Kidney epithelial cell (primary cell): ENCODE results near the gene RCAN1. TPM values are rescaled to one million over a fixed set of nuclear protein-coding genes. Genes with fewer than 3 reads are reported as not detected.

Experiments used
- DNase-seq: peaks from one replicate; pipeline ENCODE4 v3.0.0-alpha.2; 2010; ENCODE audit warnings: low read depth
- H3K27me3 ChIP-seq: 2 replicates; pipeline ENCODE4 v1.6.0; 2011; ENCODE audit warnings: low read length; ENCODE audit not compliant: control insufficient read depth, insufficient read depth
- H3K36me3 ChIP-seq: 2 replicates; pipeline ENCODE4 v1.5.1; 2011; ENCODE audit warnings: low read length; ENCODE audit not compliant: control insufficient read depth, insufficient read depth
- H3K4me3 ChIP-seq: 2 replicates; pipeline ENCODE4 v1.5.1; 2011; ENCODE audit warnings: low read depth, mild to moderate bottlenecking, control low read depth, low read length
- total RNA-seq: library from RNA; depleted of rRNA; stranded (reverse); fragments of >200 nt; gene quantifications from 2 replicates; pipeline ENCODE4 v1.2.3, GENCODE V29; 2015
- TF ChIP-seq, protein P1 (sequence below): IDR thresholded peaks from 2 replicates; pipeline ENCODE4 v1.5.1; 2011; ENCODE audit warnings: mild to moderate bottlenecking, moderate library complexity, low read length, control low read depth, inconsistent platforms; ENCODE audit not compliant: insufficient read depth, poor library complexity, severe bottlenecking

The RCAN1 gene
- total RNA-seq, 1 donor from 2014 or later = 82.4 TPM

DNA sequence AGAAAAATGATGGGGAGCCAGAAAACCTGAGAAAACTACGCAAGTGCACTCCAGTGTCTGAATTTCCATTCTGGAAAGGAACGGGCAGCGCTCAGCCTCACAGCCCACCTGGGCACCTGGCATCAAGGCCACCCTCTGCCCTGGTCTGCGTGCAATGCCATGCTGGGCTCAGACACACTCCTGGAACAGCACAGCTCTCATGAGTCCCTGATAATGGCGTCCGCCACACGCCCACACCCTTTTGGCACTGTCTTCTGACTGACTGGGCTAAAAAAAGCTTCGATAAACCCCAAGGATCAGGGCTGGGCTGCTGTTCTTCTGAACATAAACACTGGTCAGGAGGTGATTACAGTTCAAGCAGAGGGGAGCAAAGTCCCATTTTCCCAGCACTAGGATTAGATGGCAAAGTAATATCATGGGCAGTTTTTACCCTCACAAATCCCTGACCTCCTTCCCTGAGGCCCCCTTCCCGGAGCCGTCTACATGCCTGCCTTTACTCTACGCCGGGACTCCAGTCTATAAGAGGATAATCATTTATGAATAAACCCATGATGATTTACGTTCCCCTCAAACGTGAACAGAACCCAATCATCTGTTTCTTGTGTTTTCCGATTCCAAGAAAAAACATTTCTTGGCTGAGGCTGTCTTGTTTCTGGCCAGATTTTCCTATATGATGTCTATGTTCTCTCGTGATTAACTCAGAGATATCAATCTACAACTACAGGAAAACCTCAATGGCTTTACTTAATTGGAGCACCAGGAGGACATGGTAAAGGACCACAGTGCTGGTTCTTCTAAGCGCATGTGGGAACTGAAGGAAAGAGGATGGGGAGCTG lies 22.6 kb downstream of the RCAN1 start:
- Histone ChIP-seq H3K36me3 (no peaks in the 10 kb centered on the region), H3K27me3 (no peaks in the 10 kb centered on the region), H3K4me3 (no peak overlapping the region)
- TF ChIP-seq, protein P1, sequence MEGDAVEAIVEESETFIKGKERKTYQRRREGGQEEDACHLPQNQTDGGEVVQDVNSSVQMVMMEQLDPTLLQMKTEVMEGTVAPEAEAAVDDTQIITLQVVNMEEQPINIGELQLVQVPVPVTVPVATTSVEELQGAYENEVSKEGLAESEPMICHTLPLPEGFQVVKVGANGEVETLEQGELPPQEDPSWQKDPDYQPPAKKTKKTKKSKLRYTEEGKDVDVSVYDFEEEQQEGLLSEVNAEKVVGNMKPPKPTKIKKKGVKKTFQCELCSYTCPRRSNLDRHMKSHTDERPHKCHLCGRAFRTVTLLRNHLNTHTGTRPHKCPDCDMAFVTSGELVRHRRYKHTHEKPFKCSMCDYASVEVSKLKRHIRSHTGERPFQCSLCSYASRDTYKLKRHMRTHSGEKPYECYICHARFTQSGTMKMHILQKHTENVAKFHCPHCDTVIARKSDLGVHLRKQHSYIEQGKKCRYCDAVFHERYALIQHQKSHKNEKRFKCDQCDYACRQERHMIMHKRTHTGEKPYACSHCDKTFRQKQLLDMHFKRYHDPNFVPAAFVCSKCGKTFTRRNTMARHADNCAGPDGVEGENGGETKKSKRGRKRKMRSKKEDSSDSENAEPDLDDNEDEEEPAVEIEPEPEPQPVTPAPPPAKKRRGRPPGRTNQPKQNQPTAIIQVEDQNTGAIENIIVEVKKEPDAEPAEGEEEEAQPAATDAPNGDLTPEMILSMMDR = no peak
- no peak for DNase-seq

DNA sequence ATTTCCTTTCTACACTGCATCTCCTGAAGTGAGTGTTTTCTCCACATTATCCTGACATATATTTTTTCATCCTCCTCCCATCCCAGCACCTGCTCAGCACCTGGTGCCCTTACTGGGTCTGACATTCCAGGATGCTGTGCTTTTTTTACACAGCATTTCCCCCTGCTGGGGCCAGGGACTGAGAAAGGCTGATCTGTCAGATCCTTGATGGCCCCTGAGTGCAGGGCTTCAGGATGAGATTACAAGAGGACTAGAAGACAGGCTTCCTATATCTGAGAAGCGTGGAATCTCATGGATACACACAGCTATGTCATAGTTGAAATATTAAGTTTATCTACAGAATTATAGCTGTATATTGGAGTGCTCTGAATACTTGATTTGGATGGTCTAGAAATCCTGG lies 24.4 kb downstream of the RCAN1 start:
- TF ChIP-seq, protein P1 = no peak
- no peak for DNase-seq
- Histone ChIP-seq H3K27me3 (no peaks in the 10 kb centered on the region), H3K36me3 (no peaks in the 10 kb centered on the region), H3K4me3 (no peak overlapping the region)

- no peak for DNase-seq
- TF ChIP-seq, protein P1 = no peak
- Histone ChIP-seq H3K27me3 (no peaks in the 10 kb centered on the region), H3K4me3 (no peak overlapping the region), H3K36me3 (no peaks in the 10 kb centered on the region)
These were observed 25.2 kb downstream of the RCAN1 start for GRCh38 chr21:34589511-34590282.

- Histone ChIP-seq H3K36me3 (no peaks in the 10 kb centered on the region), H3K27me3 (no peaks in the 10 kb centered on the region), H3K4me3 (no peak overlapping the region)
- TF ChIP-seq, protein P1 = no peak
- DNase-seq = no peak
These were observed 30.9 kb downstream of the RCAN1 start for GRCh38 chr21:34583926-34584563.

DNA sequence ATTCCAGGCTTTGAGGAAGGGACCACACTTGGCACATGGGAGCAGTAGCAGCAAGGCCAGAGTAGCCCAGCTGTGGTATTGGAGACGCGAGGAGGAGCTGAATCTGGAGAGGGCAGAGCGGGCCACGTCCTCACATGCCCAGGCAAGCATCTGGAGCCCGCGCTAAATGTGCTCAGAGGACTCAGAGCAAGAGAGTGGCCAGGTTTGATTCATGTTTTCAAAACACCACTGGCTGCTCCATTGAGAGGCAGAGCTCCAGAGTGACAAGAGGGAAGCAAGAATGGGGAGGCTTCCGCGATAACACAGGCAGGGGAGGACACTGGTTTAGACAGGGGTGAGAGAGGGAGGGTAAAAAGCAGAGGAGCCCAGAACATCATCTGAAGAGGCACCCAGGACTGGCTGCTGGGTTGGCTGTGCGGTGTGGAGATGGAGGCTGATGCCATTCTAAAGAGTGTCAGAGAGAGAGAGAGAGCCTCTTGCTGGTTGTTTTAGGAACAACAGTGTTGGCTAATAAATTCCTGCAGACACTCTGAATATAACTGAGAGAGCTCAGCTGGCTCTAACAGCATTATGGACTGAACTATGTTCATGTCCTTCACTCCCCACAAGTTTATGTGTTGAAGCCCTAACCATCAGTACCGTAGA lies 32.3 kb downstream of the RCAN1 start:
- TF ChIP-seq, protein P1 = peak; percentile 35
- Histone ChIP-seq H3K36me3 (no peaks in the 10 kb centered on the region), H3K4me3 (no peak overlapping the region), H3K27me3 (no peaks in the 10 kb centered on the region)
- DNase-seq = no peak
